Heart left ventricle (tissue), 16 donors: ENCODE results near the gene SUGCT. TPM values are rescaled to one million over a fixed set of nuclear protein-coding genes. Genes with fewer than 3 reads are reported as not detected.
A peak's percentile ranks its signal among the peaks of the same experiment; 100 is the strongest.

Experiments
- ATAC-seq, 4 donors: fragments of 200-7000 bp; cut with Tn5 transposase; one replicate each; pipeline ENCODE4 v1.9.1; 2020 to 2022; ENCODE audit warnings: moderate library complexity in 4 of 4, mild to moderate bottlenecking in 3 of 4, moderate number of reproducible peaks in 1 of 4
- DNase-seq, 5 donors: peaks; one replicate each; pipeline ENCODE4 v3.0.0-alpha.2; 2020
- H3K27ac ChIP-seq, 12 donors: fragments of 200-600 bp; sonication (generic) in 4 of 12; one replicate each; pipeline versions ENCODE4 v1.5.0 to v1.8.0; 2016 to 2022; ENCODE audit warnings: mild to moderate bottlenecking in 2 of 12
- H3K27me3 ChIP-seq, 9 donors: fragments of 200-600 bp; sonication (generic) in 2 of 9; one replicate each; pipeline versions ENCODE4 v1.5.1 to v1.8.0; 2016 to 2022; ENCODE audit warnings: mild to moderate bottlenecking in 3 of 9
- H3K36me3 ChIP-seq, 9 donors: fragments of 200-600 bp; sonication (generic) in 2 of 9; one replicate each; pipeline versions ENCODE4 v1.5.0 to v1.8.0; 2018 to 2022; ENCODE audit warnings: mild to moderate bottlenecking in 2 of 9
- H3K4me1 ChIP-seq, 12 donors: fragments of 200-600 bp; sonication (generic) in 4 of 12; one replicate each; pipeline versions ENCODE4 v1.5.0 to v1.8.0; 2016 to 2022; ENCODE audit warnings: mild to moderate bottlenecking in 3 of 12
- H3K4me3 ChIP-seq, 12 donors: fragments of 200-600 bp; sonication (generic) in 4 of 12; one replicate each; pipeline versions ENCODE4 v1.5.0 to v1.8.0; 2017 to 2022; ENCODE audit warnings: mild to moderate bottlenecking in 9 of 12, moderate library complexity in 4 of 12
- H3K9me3 ChIP-seq, 12 donors: fragments of 200-600 bp; sonication (generic) in 4 of 12; one replicate each; pipeline versions ENCODE4 v1.5.0 to v1.8.0; 2016 to 2022; ENCODE audit warnings: mild to moderate bottlenecking in 1 of 12
- POLR2A ChIP-seq, 2 donors: fragments of 450-650 bp; IDR thresholded peaks; one replicate each; pipeline ENCODE4 v1.6.1; 2017; ENCODE audit warnings: antibody characterized with exemption in 2 of 2, mild to moderate bottlenecking in 2 of 2, moderate library complexity in 2 of 2
- WGBS, 4 donors: extraction: QIAGEN DNeasy Blood & Tissue Kit in 2 of 4; methylation state at CpG; one replicate each; pipeline versions ENCODE4 v1.1.5 to v1.1.7; 2013 to 2018; 5-methylcytosine and 5-hydroxymethylcytosine counted together
- intact Hi-C, 10 donors: fragments of 100-400 bp; cut with DNase I; formaldehyde crosslinking; loops; one replicate each; pipeline versions ENCODE4 v1.11.1 to v1.14.2; 2022
- polyA plus RNA-seq, 2 donors: library from polyadenylated mRNA; stranded (reverse); fragments of 200-250 nt; gene quantifications; one replicate each; pipeline ENCODE4 v1.2.3, GENCODE V29; 2013
- total RNA-seq, 9 donors: library from RNA; depleted of rRNA in 2 of 9; stranded (reverse); fragments of >200 nt in 2 of 9; fragmentation: NEBNext Ultra II Directional in 3 of 9; extraction: Animal tissue kit (Norgen Biotek cat#: 25700) in 3 of 9; gene quantifications; one replicate each; pipeline versions ENCODE4 v1.1.0 to v1.2.4, GENCODE V29; 2016 to 2023
- TF ChIP-seq, protein P1 (sequence below), 12 donors: fragments of 200-600 bp; sonication (generic) in 4 of 12; IDR thresholded peaks; one replicate each; pipeline versions ENCODE4 v1.5.0 to v1.8.0; 2018 to 2022; ENCODE audit warnings: antibody characterized with exemption in 12 of 12, mild to moderate bottlenecking in 5 of 12
- donor health status: ischemic (EF 13 %, LVEDD 7.1; RV severe dilation, severe dysfunction).
- donor health status: healthy with polysubstance abuse.
- donor health status: DM: no; HTN: yes; CAD: no.
- donor health status: DM: no; HTN: no; CAD: no.
- donor health status: ischemic (EF 25% LVEDD 6.9; RV normal size, moderate dysfunction).
- donor health status: ischemic (EF 25% LVEDD 5.7; RV mildly dilated, moderate dysfunction).
- donor health status: healthy.
- donor health status: DM: yes; HTN: yes; CAD: no.
- donor health status: ischemic (EF 35%, LVEDD 5.7; RV mildly dilated, moderate dysfunction).
- donor health status: nonischemic (EF 11% LVEDD 7.7; RV severe dilation, severe dysfunction).
- donor health status: DM: yes; HTN: yes; CAD: no.
- donor health status: PGD.
- donor health status: ischemic (EF 29% LVEDD 5.4; RV normal size, mild dysfunction).
- donor health status: nonischemic (EF 23%, LVEDD 6.1; RV moderate dilation, normal function).

The SUGCT gene
- total and polyA plus RNA-seq, 11 donors: 1.4 to 7.6 (median 4.4) TPM

DNA sequence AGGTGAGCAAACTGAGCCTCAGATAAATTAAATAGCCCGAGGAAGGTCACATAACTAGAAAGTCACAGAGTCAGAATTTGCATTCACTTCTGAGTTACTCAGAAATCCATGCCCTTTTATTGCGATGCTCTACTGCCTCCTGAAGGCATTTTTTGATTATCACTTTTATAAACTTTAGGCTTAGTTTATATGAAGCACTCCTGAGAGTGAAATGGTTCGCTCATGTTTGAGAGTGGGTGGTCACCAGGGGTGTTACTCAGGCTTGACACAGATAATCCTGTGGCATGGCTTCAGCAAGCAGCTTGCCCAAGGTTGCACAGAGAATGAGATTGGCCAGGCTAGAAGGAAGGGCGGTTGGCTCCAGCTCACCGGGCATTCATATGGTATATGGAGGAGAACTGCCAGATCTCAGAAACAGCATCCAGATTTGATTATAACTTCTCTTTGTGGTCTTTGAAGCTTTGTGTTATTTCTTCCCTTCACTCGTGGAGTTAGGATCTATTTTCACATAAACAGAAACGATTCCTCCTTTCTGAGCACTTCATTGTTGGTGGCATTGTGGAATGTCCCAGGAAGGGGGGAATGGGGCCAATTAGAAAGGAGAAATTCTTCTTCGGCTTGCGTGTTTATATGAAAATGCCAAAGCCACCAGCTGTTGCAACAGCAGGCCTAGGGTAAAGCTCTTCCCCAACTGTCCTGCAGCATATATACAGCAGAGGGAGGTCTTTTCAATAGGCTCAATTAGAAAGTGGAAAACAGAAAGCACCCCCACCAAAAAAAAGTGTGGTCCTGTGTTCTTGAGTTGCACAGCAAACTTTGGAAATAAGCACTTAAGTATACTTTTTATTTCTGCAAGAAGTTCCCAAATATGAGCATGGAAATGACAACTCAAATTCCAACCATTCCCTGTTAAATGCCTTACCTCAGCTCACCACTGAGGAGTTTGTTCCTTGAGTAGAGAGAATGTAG lies 628.8 kb downstream of the SUGCT start:
- intact Hi-C loops: loop anchor here in 3 of 10 donors (5.0 to 10.0 kb wide), 3 partner anchors 69 to 436 kb away; no protein-coding TSS in a partner anchor

DNA sequence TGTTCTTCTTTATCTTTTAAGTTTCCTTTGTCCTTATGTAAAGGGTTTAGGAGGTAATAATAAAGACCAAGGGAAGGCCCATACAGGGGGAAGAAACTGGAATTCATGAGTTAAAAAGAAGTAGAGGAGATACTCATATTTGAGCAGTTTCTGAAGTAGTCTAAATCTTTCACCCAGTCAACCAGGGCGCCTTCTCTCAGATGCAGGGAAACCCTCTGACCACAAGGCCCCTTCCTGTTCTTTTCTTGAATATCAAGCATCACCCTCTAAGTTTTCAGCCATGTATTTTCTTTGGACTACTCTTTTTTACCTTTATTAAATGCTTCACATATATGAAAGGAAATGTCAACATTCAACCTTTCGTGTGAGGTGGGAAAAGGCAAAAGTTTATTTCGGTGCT lies 630.8 kb downstream of the SUGCT start:
- Histone ChIP-seq H3K27ac (no peak overlapping the region), H3K27me3 (no peaks in the 10 kb centered on the region), H3K36me3 (no peaks in the 10 kb centered on the region), H3K4me1 (peaks cover 0 to 9% (median 0%) of the 10 kb centered on the region in 12 donors), H3K4me3 (no peak overlapping the region), H3K9me3 (no peaks in the 10 kb centered on the region)
- 85 to 93% (median 92%) methylated on average over 3 of the region's 3 CpGs for WGBS, 4 donors
- DNase-seq: no peak
- TF ChIP-seq, protein P1, sequence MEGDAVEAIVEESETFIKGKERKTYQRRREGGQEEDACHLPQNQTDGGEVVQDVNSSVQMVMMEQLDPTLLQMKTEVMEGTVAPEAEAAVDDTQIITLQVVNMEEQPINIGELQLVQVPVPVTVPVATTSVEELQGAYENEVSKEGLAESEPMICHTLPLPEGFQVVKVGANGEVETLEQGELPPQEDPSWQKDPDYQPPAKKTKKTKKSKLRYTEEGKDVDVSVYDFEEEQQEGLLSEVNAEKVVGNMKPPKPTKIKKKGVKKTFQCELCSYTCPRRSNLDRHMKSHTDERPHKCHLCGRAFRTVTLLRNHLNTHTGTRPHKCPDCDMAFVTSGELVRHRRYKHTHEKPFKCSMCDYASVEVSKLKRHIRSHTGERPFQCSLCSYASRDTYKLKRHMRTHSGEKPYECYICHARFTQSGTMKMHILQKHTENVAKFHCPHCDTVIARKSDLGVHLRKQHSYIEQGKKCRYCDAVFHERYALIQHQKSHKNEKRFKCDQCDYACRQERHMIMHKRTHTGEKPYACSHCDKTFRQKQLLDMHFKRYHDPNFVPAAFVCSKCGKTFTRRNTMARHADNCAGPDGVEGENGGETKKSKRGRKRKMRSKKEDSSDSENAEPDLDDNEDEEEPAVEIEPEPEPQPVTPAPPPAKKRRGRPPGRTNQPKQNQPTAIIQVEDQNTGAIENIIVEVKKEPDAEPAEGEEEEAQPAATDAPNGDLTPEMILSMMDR (IDR thresholded peaks at IDR 0.05): no peak
- no peak for TF ChIP-seq POLR2A (IDR thresholded peaks at IDR 0.05)
- ATAC-seq: no peak
- intact Hi-C loops: loop anchor here in 1 of 10 donors (10.0 kb wide), 1 partner anchor 71 kb away; no protein-coding TSS in a partner anchor

More for the DNA sequence above, 628.8 kb downstream of the SUGCT start:
- Histone ChIP-seq H3K9me3 (no peaks in the 10 kb centered on the region), H3K27me3 (no peaks in the 10 kb centered on the region), H3K27ac (no peak overlapping the region), H3K4me1 (peaks cover 0 to 9% (median 0%) of the 10 kb centered on the region in 12 donors), H3K4me3 (no peak overlapping the region), H3K36me3 (no peaks in the 10 kb centered on the region)
- WGBS, 4 donors: 83 to 90% (median 86%) methylated on average over 9 of the region's 9 CpGs
- ATAC-seq (no peak), DNase-seq (no peak)
- TF ChIP-seq, protein P1 (IDR thresholded peaks at IDR 0.05): peak in 3 of 12 donors; percentile 18 to 28 (median 24)
- TF ChIP-seq POLR2A (IDR thresholded peaks at IDR 0.05): no peak

DNA sequence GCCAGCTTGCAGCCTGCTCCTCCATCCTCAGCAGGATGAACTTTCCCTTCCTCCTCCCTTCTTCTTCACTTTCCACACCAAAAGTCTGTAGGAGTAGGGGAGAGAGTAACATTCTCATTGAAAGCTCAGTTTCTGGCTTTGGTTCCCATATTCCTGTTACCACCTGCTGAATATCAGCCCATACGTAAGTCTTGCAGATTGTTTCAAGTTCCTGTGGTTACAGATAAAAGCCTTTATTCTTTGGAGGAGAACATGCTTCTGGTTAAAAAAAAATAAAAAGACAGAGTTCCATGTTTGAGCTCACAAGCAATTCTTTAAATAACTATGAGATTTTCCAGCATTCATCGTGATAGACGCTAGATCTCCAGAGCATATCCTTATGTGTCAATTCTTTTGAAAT lies 637.3 kb downstream of the SUGCT start:
- Histone ChIP-seq H3K4me1 (no peaks in the 10 kb centered on the region), H3K36me3 (no peaks in the 10 kb centered on the region), H3K4me3 (no peak overlapping the region), H3K27me3 (no peaks in the 10 kb centered on the region), H3K27ac (no peak overlapping the region), H3K9me3 (no peaks in the 10 kb centered on the region)
- DNase-seq (no peak), ATAC-seq (no peak)
- intact Hi-C loops: no loop called here
- 76 to 88% (median 83%) methylated on average over 3 of the region's 3 CpGs for WGBS, 4 donors
- no peak for TF ChIP-seq POLR2A (IDR thresholded peaks at IDR 0.05)
- TF ChIP-seq, protein P1 (IDR thresholded peaks at IDR 0.05): no peak

DNA sequence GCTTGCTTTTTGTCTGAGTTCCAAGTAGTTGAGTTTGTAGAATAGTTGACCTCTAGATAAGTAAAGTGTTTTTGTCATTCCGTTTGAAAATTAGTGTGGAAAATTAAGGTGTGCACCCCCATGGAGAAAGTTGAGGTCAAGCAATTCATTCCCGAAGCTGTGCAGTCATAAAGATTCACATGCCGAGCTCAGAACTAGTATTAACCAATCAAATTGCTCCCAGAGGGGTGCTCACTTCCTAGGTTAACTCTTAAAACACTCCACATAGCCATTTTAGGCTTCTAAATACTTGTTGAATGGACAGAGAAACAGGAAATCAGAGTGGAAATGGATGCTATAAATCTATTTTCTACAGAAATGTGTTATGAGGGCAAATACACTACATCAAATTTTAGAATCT lies 638.9 kb downstream of the SUGCT start:
- Histone ChIP-seq H3K4me1 (no peaks in the 10 kb centered on the region), H3K36me3 (no peaks in the 10 kb centered on the region), H3K27me3 (no peaks in the 10 kb centered on the region), H3K4me3 (no peak overlapping the region), H3K9me3 (no peaks in the 10 kb centered on the region), H3K27ac (no peak overlapping the region)
- TF ChIP-seq, protein P1 (IDR thresholded peaks at IDR 0.05): no peak
- TF ChIP-seq POLR2A (IDR thresholded peaks at IDR 0.05): no peak
- intact Hi-C loops: no loop called here
- 54 to 68% (median 59%) methylated on average over 3 of the region's 3 CpGs for WGBS, 4 donors
- DNase-seq: no peak
- no peak for ATAC-seq
